A549 (cell line): Measurements from ENCODE around the gene HTR2B.

Experiments used
- CHD2 ChIP-seq: fragments of 150-350 bp; IDR thresholded peaks from 2 replicates; pipeline ENCODE4 v1.6.1; 2014; ENCODE audit warnings: low read length; ENCODE audit not compliant: partially characterized antibody
- EP300 ChIP-seq, 2 experiments: fragments of >200 bp; sonication (Bioruptor Twin); formaldehyde crosslinking; IDR thresholded peaks; 2 replicates in 1 of 2; 3 replicates in 1 of 2; pipeline ENCODE4 v1.6.1; 2016 to 2017
- HDAC2 ChIP-seq: fragments of 200-600 bp; sonication (generic); IDR thresholded peaks from 2 replicates; pipeline ENCODE4 v1.6.1; 2016
- MAFK ChIP-seq: fragments of 450-650 bp; IDR thresholded peaks from 2 replicates; pipeline ENCODE4 v1.6.1; 2014; ENCODE audit not compliant: partially characterized antibody
- MAX ChIP-seq: IDR thresholded peaks from 2 replicates; pipeline ENCODE4 v1.6.1; 2012
- MYC ChIP-seq: IDR thresholded peaks from 2 replicates; pipeline ENCODE4 v1.6.1; 2012; ENCODE audit warnings: mild to moderate bottlenecking, inconsistent platforms, low read length, improper control_type of control experiment, borderline replicate concordance
- PHF8 ChIP-seq: fragments of 200-600 bp; sonication (generic); IDR thresholded peaks from 2 replicates; pipeline ENCODE4 v1.6.1; 2016; ENCODE audit warnings: low read depth, mild to moderate bottlenecking, antibody characterized with exemption, moderate library complexity, borderline replicate concordance
- POLR2A ChIP-seq: IDR thresholded peaks from 2 replicates; pipeline ENCODE4 v1.6.1; 2012; ENCODE audit warnings: mild to moderate bottlenecking, low read length
- TFCP2L1 ChIP-seq: fragments of 250-450 bp; sonication (Bioruptor Pico); IDR thresholded peaks from 2 replicates; pipeline ENCODE4 v1.5.0; 2021; ENCODE audit warnings: mild to moderate bottlenecking
- ZNF302 ChIP-seq: fragments of 250-450 bp; sonication (Bioruptor Pico); IDR thresholded peaks from 2 replicates; pipeline ENCODE4 v1.9.0; 2021; ENCODE audit warnings: inconsistent platforms, mild to moderate bottlenecking, moderate library complexity
- TF ChIP-seq, protein P1 (sequence below): fragments of 450-650 bp; IDR thresholded peaks from 2 replicates; pipeline ENCODE4 v1.6.1; 2014; ENCODE audit warnings: antibody characterized with exemption
- TF ChIP-seq, protein P2 (sequence below): fragments of 200-600 bp; sonication (generic); IDR thresholded peaks from 2 replicates; pipeline ENCODE4 v1.6.1; 2016; ENCODE audit warnings: antibody characterized with exemption, mild to moderate bottlenecking, moderate library complexity
- TF ChIP-seq, protein P3 (sequence below): fragments of >200 bp; sonication (Bioruptor Twin); formaldehyde crosslinking; IDR thresholded peaks from 3 replicates; pipeline ENCODE4 v1.5.1; 2016

DNA sequence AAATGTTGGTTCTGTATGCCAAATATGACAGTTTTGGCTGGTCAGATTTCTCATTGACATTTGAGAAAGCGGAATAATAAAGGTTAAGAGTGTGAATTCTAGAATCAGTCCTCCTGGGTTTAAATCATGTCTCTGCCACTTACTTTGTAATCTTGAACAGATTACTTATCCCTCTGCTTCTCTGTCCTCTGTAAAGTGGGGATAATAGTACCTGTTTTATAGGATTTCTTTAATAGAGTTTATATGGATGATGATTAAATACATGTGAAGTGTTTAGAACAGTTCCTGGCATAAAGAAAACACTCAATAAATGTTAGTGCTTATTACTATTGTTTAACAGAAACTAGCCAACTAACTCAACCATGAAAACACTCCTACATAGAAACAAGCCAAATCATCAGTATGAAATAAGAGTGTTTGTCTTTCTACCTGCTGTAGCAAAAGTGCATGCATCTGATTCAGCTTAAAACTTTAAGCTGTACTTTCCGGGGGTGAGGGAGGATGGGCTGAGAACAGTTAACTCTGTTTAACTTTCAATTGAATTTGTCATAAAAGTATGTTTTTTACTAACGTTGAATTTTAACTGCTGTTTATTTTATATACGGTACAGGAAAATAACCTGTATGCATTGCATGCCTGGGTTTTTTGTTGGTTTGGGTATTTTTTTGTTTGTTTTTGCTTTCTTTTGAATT, 6.8 kb downstream of the HTR2B start:
- TF ChIP-seq PHF8 (no peak), MAFK (no peak), MYC (no peak), CHD2 (no peak), EP300 (IDR thresholded peaks at IDR 0.05) (no peak), POLR2A (no peak), ZNF302 (CRISPR knock-in tag) (no peak), MAX (no peak), HDAC2 (no peak), TFCP2L1 (CRISPR knock-in tag) (no peak)
- TF ChIP-seq, protein P1, sequence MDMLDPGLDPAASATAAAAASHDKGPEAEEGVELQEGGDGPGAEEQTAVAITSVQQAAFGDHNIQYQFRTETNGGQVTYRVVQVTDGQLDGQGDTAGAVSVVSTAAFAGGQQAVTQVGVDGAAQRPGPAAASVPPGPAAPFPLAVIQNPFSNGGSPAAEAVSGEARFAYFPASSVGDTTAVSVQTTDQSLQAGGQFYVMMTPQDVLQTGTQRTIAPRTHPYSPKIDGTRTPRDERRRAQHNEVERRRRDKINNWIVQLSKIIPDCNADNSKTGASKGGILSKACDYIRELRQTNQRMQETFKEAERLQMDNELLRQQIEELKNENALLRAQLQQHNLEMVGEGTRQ = no peak
- TF ChIP-seq, protein P2, sequence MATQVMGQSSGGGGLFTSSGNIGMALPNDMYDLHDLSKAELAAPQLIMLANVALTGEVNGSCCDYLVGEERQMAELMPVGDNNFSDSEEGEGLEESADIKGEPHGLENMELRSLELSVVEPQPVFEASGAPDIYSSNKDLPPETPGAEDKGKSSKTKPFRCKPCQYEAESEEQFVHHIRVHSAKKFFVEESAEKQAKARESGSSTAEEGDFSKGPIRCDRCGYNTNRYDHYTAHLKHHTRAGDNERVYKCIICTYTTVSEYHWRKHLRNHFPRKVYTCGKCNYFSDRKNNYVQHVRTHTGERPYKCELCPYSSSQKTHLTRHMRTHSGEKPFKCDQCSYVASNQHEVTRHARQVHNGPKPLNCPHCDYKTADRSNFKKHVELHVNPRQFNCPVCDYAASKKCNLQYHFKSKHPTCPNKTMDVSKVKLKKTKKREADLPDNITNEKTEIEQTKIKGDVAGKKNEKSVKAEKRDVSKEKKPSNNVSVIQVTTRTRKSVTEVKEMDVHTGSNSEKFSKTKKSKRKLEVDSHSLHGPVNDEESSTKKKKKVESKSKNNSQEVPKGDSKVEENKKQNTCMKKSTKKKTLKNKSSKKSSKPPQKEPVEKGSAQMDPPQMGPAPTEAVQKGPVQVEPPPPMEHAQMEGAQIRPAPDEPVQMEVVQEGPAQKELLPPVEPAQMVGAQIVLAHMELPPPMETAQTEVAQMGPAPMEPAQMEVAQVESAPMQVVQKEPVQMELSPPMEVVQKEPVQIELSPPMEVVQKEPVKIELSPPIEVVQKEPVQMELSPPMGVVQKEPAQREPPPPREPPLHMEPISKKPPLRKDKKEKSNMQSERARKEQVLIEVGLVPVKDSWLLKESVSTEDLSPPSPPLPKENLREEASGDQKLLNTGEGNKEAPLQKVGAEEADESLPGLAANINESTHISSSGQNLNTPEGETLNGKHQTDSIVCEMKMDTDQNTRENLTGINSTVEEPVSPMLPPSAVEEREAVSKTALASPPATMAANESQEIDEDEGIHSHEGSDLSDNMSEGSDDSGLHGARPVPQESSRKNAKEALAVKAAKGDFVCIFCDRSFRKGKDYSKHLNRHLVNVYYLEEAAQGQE = no peak
- TF ChIP-seq, protein P3, sequence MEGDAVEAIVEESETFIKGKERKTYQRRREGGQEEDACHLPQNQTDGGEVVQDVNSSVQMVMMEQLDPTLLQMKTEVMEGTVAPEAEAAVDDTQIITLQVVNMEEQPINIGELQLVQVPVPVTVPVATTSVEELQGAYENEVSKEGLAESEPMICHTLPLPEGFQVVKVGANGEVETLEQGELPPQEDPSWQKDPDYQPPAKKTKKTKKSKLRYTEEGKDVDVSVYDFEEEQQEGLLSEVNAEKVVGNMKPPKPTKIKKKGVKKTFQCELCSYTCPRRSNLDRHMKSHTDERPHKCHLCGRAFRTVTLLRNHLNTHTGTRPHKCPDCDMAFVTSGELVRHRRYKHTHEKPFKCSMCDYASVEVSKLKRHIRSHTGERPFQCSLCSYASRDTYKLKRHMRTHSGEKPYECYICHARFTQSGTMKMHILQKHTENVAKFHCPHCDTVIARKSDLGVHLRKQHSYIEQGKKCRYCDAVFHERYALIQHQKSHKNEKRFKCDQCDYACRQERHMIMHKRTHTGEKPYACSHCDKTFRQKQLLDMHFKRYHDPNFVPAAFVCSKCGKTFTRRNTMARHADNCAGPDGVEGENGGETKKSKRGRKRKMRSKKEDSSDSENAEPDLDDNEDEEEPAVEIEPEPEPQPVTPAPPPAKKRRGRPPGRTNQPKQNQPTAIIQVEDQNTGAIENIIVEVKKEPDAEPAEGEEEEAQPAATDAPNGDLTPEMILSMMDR = no peak
